Activated T-cell treated with anti-CD3 and anti-CD28 coated beads, Interleukin-2, amount 50 U/mL, for 72 hours (primary cell): ENCODE measurements around the gene LMBRD1. TPM values are rescaled to one million over a fixed set of nuclear protein-coding genes. Genes with fewer than 3 reads are reported as not detected.

Experiments used
- ATAC-seq, 2 donors: fragments of 150-1000 bp; cut with Tn5 transposase; replicated peaks in 1 of 2; 2 replicates each; pipeline ENCODE4 v1.10.0; 2021; ENCODE audit warnings: moderate library complexity in 2 of 2, mild to moderate bottlenecking in 1 of 2
- DNase-seq, 2 donors: peaks; one replicate each; pipeline ENCODE4 v3.0.0; 2021 to 2022; ENCODE audit warnings: mixed read lengths in 1 of 2
- H3K27ac Mint-ChIP-seq: one replicate; pipeline ENCODE4 v1.8.0; 2022; ENCODE audit warnings: mild to moderate bottlenecking, moderate library complexity, mixed read lengths
- H3K27me3 Mint-ChIP-seq: one replicate; pipeline ENCODE4 v1.8.0; 2022; ENCODE audit warnings: low read depth, mixed read lengths
- H3K36me3 Mint-ChIP-seq, 2 donors: one replicate each; pipeline ENCODE4 v1.8.0; 2022; ENCODE audit warnings: mixed read lengths in 2 of 2, mild to moderate bottlenecking in 1 of 2; ENCODE audit not compliant: insufficient read depth in 2 of 2
- H3K4me1 Mint-ChIP-seq: one replicate; pipeline ENCODE4 v1.8.0; 2022; ENCODE audit warnings: low read depth, mixed read lengths
- H3K4me3 Mint-ChIP-seq, 2 donors: one replicate each; pipeline ENCODE4 v1.8.0; 2022; ENCODE audit warnings: mild to moderate bottlenecking in 2 of 2, mixed read lengths in 2 of 2, moderate library complexity in 2 of 2
- H3K9me3 Mint-ChIP-seq, 2 donors: one replicate each; pipeline ENCODE4 v1.8.0; 2022; ENCODE audit warnings: mixed read lengths in 2 of 2
- total RNA-seq, 2 donors: library from RNA; stranded (reverse); gene quantifications; one replicate each; pipeline ENCODE4 v1.2.3, GENCODE V29; 2022

LMBRD1 gene
- total RNA-seq, 2 donors from 2014 or later, result 24.5 to 24.8 TPM

DNA sequence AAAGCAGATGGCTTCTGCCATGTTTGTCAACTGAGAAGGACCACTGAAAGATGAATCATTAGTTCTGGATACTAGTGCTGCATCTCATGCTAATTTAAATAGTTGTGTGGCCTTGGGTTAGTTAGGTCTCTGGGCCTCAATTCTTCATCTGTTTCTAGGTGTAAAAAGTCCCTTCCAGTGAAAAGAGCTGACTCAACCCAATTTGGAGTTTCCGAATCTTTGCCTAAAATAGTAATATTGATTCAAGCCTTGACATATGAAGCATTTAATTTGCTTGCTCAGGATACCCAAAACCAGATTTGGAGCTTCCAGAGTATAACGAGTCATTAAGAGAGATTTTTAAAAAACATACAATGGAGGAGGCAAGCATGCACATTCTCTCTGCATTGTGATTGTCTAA lies 163.9 kb downstream of the LMBRD1 start:
- Mint-ChIP-seq H3K27ac (no peak overlapping the region), H3K9me3 (no peaks in the 10 kb centered on the region), H3K36me3 (peaks cover 0 to 2% of the 10 kb centered on the region in 2 donors), H3K27me3 (peaks cover 12% of the 10 kb centered on the region), H3K4me1 (peaks cover 6% of the 10 kb centered on the region), H3K4me3 (no peak overlapping the region)
- DNase-seq, result no peak
- ATAC-seq, result no peak

DNA sequence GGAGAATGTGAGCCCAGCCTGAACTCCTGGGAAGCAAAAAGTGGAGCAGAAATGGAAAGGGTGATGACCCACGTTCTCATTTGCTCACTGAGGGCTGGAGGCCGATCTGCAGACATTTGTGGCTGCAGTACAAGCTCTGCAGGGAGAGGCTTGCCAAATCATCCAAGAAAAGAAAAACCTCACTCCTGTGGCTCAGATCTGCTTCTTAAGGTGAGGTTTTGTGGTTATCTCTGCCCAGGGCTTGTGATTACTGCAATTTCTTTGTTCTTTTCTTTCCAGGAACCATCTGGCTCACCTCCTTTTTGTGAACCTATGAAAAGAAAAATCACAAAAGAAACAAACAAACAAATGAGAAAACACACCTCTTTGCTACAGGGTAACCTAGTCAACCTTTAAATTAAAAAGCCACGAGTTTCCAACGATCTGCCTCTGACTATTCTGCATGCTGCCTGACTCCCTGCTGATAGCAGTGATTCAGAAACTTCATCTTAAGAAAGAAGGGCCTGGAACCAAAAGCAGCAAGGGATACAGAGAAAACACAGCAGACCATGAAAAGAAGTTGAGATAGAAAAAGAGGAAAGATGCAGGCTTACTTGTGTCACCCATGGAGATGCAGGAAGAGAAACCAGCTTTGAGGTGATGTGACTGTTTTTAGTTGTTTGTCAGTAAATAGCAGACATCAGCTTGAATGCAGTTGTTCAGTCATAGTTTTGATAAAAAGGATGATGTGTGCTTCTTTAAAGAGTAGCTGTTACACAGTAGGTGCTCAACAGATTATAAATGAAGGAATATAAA lies 165.1 kb downstream of the LMBRD1 start:
- H3K27ac Mint-ChIP-seq, result no peak overlapping the region
- H3K27me3 Mint-ChIP-seq, result peaks cover 20% of the 10 kb centered on the region
- DNase-seq (peak in 1 of 2 donors; percentile 1), ATAC-seq (peak; percentile 51)
- peaks cover 6% of the 10 kb centered on the region for H3K4me1 Mint-ChIP-seq
- peaks cover 0 to 2% of the 10 kb centered on the region in 2 donors for H3K36me3 Mint-ChIP-seq
- no peaks in the 10 kb centered on the region for H3K9me3 Mint-ChIP-seq
- no peak overlapping the region for H3K4me3 Mint-ChIP-seq

DNA sequence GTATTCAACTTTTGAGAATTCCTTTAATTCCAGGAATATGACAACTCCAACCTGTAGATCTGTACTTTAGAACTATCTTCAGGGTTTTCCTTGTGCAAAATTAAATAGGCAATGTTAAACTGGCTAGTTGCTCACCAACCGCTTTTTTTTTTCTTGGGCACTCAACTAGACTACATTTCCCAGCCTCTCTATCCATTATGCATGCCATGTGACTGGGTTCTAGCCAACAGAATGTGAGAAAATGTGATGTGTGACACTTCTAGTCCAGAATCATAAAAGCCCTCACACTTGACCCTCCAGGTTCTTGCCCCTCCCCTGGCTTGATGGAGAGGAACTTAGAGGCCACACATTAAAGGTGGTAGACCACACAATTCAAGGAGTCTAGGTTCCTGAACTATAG lies 166.0 kb downstream of the LMBRD1 start:
- ATAC-seq (no peak), DNase-seq (no peak)
- H3K36me3 Mint-ChIP-seq, result peaks cover 0 to 2% of the 10 kb centered on the region in 2 donors
- H3K27ac Mint-ChIP-seq, result no peak overlapping the region
- H3K4me1 Mint-ChIP-seq, result peaks cover 6% of the 10 kb centered on the region
- no peaks in the 10 kb centered on the region for H3K9me3 Mint-ChIP-seq
- H3K4me3 Mint-ChIP-seq, result no peak overlapping the region
- peaks cover 18% of the 10 kb centered on the region for H3K27me3 Mint-ChIP-seq

- Mint-ChIP-seq H3K4me1 (peaks cover 6% of the 10 kb centered on the region), H3K36me3 (peaks cover 0 to 2% of the 10 kb centered on the region in 2 donors), H3K27me3 (peaks cover 13% of the 10 kb centered on the region), H3K27ac (no peak overlapping the region), H3K9me3 (no peaks in the 10 kb centered on the region), H3K4me3 (no peak overlapping the region)
- no peak for DNase-seq
- ATAC-seq, result no peak
Observed at GRCh38 chr6:69627625-69628024, 169.2 kb downstream of the LMBRD1 start.

DNA sequence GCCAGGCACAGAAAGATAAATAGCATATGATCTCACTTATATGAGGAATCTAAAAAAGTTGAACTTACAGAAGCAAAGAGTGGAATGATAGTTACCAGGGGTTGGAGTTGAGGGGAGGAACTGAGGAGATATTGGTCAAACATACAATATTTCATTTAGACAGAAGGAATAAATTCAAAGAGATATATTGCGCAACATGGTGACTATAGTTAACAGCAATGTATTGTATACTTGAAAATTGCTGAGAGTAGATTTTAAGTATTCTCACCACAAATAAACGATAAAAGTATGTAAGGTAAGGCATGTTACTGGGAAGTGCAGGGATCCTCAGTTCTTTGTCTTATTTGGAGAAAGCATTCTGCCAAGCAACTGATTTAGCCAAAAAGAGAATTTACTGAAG lies 171.9 kb downstream of the LMBRD1 start:
- Mint-ChIP-seq H3K36me3 (peaks cover 0 to 2% of the 10 kb centered on the region in 2 donors), H3K4me1 (no peaks in the 10 kb centered on the region), H3K9me3 (no peaks in the 10 kb centered on the region), H3K4me3 (no peak overlapping the region), H3K27ac (no peak overlapping the region), H3K27me3 (peaks cover 13% of the 10 kb centered on the region)
- DNase-seq (no peak), ATAC-seq (no peak)

Other genes with a start within 250 kb of the LMBRD1 start
- gene COL19A1, start 69.5 kb upstream of the LMBRD1 start, total RNA-seq, result under 1 TPM; 0.19 to 0.26 TPM